Measurements from ENCODE around the gene TM7SF2.

TM7SF2 gene

GRCh38 chr11:65111159-65111743 lies 421 bp upstream of the TM7SF2 start:
- H3K9me3 ChIP-seq (ENCODE audit: insufficient read depth, low read length), result no peaks in the 10 kb centered on the region
- peaks cover 2% of the 10 kb centered on the region for H3K79me2 ChIP-seq (ENCODE audit: insufficient read depth, low read length)
- no peak overlapping the region for H3K27ac ChIP-seq (ENCODE audit: low read depth, low read length)
- H3K4me2 ChIP-seq (ENCODE audit: low read depth, low read length, poor library complexity, severe bottlenecking), result peak overlapping the region; percentile 24
- no peak for TF ChIP-seq CTCF (IDR thresholded peaks at IDR 0.05; ENCODE audit: insufficient read depth, low read length, poor library complexity, severe bottlenecking)
- TF ChIP-seq EZH2phosphoT487 (conservative IDR thresholded peaks at IDR 0.05; ENCODE audit: low read length), result no peak
- no peaks in the 10 kb centered on the region for H3K36me3 ChIP-seq (ENCODE audit: low read length)
- H3K4me3 ChIP-seq (ENCODE audit: insufficient read depth, low read length, poor library complexity, severe bottlenecking), result no peak overlapping the region
- no peak overlapping the region; the same call in 1 of the 2 replicates for H3K9ac ChIP-seq (ENCODE audit: low read length)
- no peaks in the 10 kb centered on the region for H4K20me1 ChIP-seq (ENCODE audit: low read depth, low read length)
- no peaks in the 10 kb centered on the region for H3K9me2 ChIP-seq (replicated peaks; ENCODE audit: insufficient read depth, low read length)
- H3K27me3 ChIP-seq (ENCODE audit: low read length), result no peaks in the 10 kb centered on the region
- H3F3A ChIP-seq (ENCODE audit: insufficient read depth), result peaks cover 16% of the 10 kb centered on the region
- H2AFZ ChIP-seq (ENCODE audit: low read depth, low read length, severe bottlenecking), result no peak overlapping the region

GRCh38 chr11:65112546-65113360 lies 1.1 kb downstream of the TM7SF2 start:
- H3K9me3 ChIP-seq (ENCODE audit: insufficient read depth, low read length), result no peaks in the 10 kb centered on the region
- peak overlapping the region; percentile 91 for H3K9ac ChIP-seq (ENCODE audit: low read length)
- no peaks in the 10 kb centered on the region for H4K20me1 ChIP-seq (ENCODE audit: low read depth, low read length)
- peaks cover 5% of the 10 kb centered on the region for H3K79me2 ChIP-seq (ENCODE audit: insufficient read depth, low read length)
- peak overlapping the region; percentile 90 for H3K4me3 ChIP-seq (ENCODE audit: insufficient read depth, low read length, poor library complexity, severe bottlenecking)
- H3K27ac ChIP-seq (ENCODE audit: low read depth, low read length), result peak overlapping the region; percentile 88
- peak; percentile 95 for TF ChIP-seq CTCF (IDR thresholded peaks at IDR 0.05; ENCODE audit: insufficient read depth, low read length, poor library complexity, severe bottlenecking)
- no peak for TF ChIP-seq EZH2phosphoT487 (conservative IDR thresholded peaks at IDR 0.05; ENCODE audit: low read length)
- H2AFZ ChIP-seq (ENCODE audit: low read depth, low read length, severe bottlenecking), result peak overlapping the region; percentile 8
- H3K27me3 ChIP-seq (ENCODE audit: low read length), result no peaks in the 10 kb centered on the region
- H3K9me2 ChIP-seq (replicated peaks; ENCODE audit: insufficient read depth, low read length), result no peaks in the 10 kb centered on the region
- no peaks in the 10 kb centered on the region for H3K36me3 ChIP-seq (ENCODE audit: low read length)
- H3F3A ChIP-seq (ENCODE audit: insufficient read depth), result peaks cover 16% of the 10 kb centered on the region
- peak overlapping the region; percentile 94 for H3K4me2 ChIP-seq (ENCODE audit: low read depth, low read length, poor library complexity, severe bottlenecking)

- peaks cover 22% of the 10 kb centered on the region for H3F3A ChIP-seq (ENCODE audit: insufficient read depth)
- TF ChIP-seq CTCF (IDR thresholded peaks at IDR 0.05; ENCODE audit: insufficient read depth, low read length, poor library complexity, severe bottlenecking) (no peak), EZH2phosphoT487 (conservative IDR thresholded peaks at IDR 0.05; ENCODE audit: low read length) (no peak)
- H3K27me3 ChIP-seq (ENCODE audit: low read length), result no peaks in the 10 kb centered on the region
- H3K9ac ChIP-seq (ENCODE audit: low read length), result peak overlapping the region; percentile 91
- peak overlapping the region; percentile 94 for H3K4me2 ChIP-seq (ENCODE audit: low read depth, low read length, poor library complexity, severe bottlenecking)
- H3K79me2 ChIP-seq (ENCODE audit: insufficient read depth, low read length), result peaks cover 5% of the 10 kb centered on the region
- H4K20me1 ChIP-seq (ENCODE audit: low read depth, low read length), result no peaks in the 10 kb centered on the region
- H3K36me3 ChIP-seq (ENCODE audit: low read length), result no peaks in the 10 kb centered on the region
- no peaks in the 10 kb centered on the region for H3K9me3 ChIP-seq (ENCODE audit: insufficient read depth, low read length)
- no peak overlapping the region for H2AFZ ChIP-seq (ENCODE audit: low read depth, low read length, severe bottlenecking)
- H3K27ac ChIP-seq (ENCODE audit: low read depth, low read length), result peak overlapping the region; percentile 88
- H3K4me3 ChIP-seq (ENCODE audit: insufficient read depth, low read length, poor library complexity, severe bottlenecking), result peak overlapping the region; percentile 90
- H3K9me2 ChIP-seq (replicated peaks; ENCODE audit: insufficient read depth, low read length), result no peaks in the 10 kb centered on the region
These were observed 1.7 kb downstream of the TM7SF2 start for GRCh38 chr11:65113361-65113756.

All from SU-DHL-6 (cell line).